ENCODE results near the gene MYLK. TPM values are rescaled to one million over a fixed set of nuclear protein-coding genes. Genes with fewer than 3 reads are reported as not detected.

MYLK gene
- total and polyA plus RNA-seq, 2 donors (not counting 1 experiment from before 2014, with no cell fraction given) = 0.51 TPM; not detected in 1

DNA sequence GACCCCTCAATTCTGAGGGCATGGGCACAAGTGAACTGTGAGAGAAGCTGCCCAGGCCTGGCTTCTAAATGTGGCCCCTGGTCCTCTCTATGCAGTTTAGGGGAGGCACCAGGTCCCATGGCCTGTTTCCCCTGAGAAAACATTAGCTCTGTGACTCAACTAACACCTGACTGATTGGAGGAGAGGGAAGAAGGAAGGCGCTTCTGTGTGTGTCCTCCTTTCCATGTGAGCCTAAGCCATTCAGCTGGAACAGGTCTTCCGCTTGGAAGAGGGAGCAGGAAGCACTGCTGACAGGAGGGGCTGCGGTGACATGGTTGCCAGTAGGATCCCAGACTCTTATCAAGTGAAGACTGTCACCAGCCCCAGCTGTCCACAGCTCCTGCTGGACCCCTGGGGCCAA lies 79.5 kb downstream of the MYLK start:
- H3K9me3 Mint-ChIP-seq (ENCODE audit: insufficient read depth) = no peaks in the 10 kb centered on the region
- no peaks in the 10 kb centered on the region for H3K4me1 Mint-ChIP-seq
- POLR2A ChIA-PET = no interaction called here
- Histone ChIP-seq H3K9me3 (ENCODE audit: control extremely low read depth in 1 of 3, control insufficient read depth in 2 of 3, insufficient read depth in 1 of 3, low read length in 2 of 3) (no peaks in the 10 kb centered on the region), H3K4me3 (ENCODE audit: control extremely low read depth in 1 of 5, extremely low read depth in 1 of 5, insufficient read depth in 1 of 5, low read depth in 2 of 5, low read length in 4 of 5) (no peak overlapping the region), H3K36me3 (replicated peaks in 1 of 2; ENCODE audit: control extremely low read depth in 1 of 2, control insufficient read depth in 1 of 2, extremely low read depth in 1 of 2, insufficient read depth in 2 of 2, low read length in 1 of 2) (no peaks in the 10 kb centered on the region), H3K27ac (ENCODE audit: low read length in 2 of 2) (no peak overlapping the region), H2AFZ (ENCODE audit: insufficient read depth, low read depth, low read length, poor library complexity, severe bottlenecking) (no peak overlapping the region), H3K4me1 (ENCODE audit: control insufficient read depth in 2 of 2, insufficient read depth in 2 of 2, low read length in 2 of 2) (no peaks in the 10 kb centered on the region), H3K9ac (ENCODE audit: low read length) (no peak overlapping the region), H3K4me2 (replicated peaks; ENCODE audit: low read depth, low read length, poor library complexity, severe bottlenecking) (no peak overlapping the region), H3K79me2 (ENCODE audit: control insufficient read depth, insufficient read depth, low read length) (no peaks in the 10 kb centered on the region), H3K27me3 (replicated peaks in 1 of 4; ENCODE audit: control extremely low read depth in 1 of 4, control insufficient read depth in 3 of 4, insufficient read depth in 4 of 4, low read length in 3 of 4) (no peaks in the 10 kb centered on the region), H4K20me1 (ENCODE audit: control insufficient read depth, insufficient read depth, low read length, poor library complexity, severe bottlenecking) (no peaks in the 10 kb centered on the region)
- DNase-seq (no peak), ATAC-seq (ENCODE audit: low read depth) (no peak)
- no peak for TF ChIP-seq EZH2 (IDR thresholded peaks at IDR 0.05; ENCODE audit: borderline replicate concordance, insufficient read depth, low read depth, low read length, poor library complexity, severe bottlenecking)
- no peak for TF ChIP-seq CTCF (IDR thresholded peaks at IDR 0.05)
- intact Hi-C loops (cut with micrococcal nuclease) = no loop called here
- H3K27me3 Mint-ChIP-seq = no peaks in the 10 kb centered on the region
- no peak overlapping the region for H3K27ac Mint-ChIP-seq
- WGBS (ENCODE audit: insufficient coverage) = 93% methylated on average over 3 of the region's 3 CpGs
- CTCF ChIA-PET = no interaction called here
- H3K4me3 Mint-ChIP-seq = no peak overlapping the region

DNA sequence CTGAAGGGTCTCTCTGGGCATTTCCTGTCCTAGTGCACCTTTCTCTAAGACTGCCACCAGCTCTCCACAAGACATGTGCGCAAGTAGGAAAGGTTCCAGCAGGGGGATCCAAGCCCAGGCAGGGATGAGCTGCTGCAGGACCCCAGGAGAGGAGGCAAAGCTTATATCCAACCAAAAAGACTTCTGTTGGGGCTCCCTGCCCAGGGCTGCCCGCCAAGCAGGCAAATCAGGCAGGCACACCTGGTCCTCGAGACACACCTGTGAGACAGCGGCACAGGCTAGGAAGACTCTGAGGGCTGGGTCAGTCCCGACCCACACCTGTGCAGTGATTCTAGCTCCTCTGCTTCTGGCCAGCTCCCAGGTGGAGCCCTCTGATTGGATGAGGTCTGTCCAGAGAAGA lies 80.6 kb downstream of the MYLK start:
- Histone ChIP-seq H3K9ac (ENCODE audit: low read length) (no peak overlapping the region), H3K36me3 (replicated peaks in 1 of 2; ENCODE audit: control extremely low read depth in 1 of 2, control insufficient read depth in 1 of 2, extremely low read depth in 1 of 2, insufficient read depth in 2 of 2, low read length in 1 of 2) (no peaks in the 10 kb centered on the region), H3K4me2 (replicated peaks; ENCODE audit: low read depth, low read length, poor library complexity, severe bottlenecking) (no peak overlapping the region), H3K9me3 (ENCODE audit: control extremely low read depth in 1 of 3, control insufficient read depth in 2 of 3, insufficient read depth in 1 of 3, low read length in 2 of 3) (no peaks in the 10 kb centered on the region), H3K79me2 (ENCODE audit: control insufficient read depth, insufficient read depth, low read length) (no peaks in the 10 kb centered on the region), H3K4me1 (ENCODE audit: control insufficient read depth in 2 of 2, insufficient read depth in 2 of 2, low read length in 2 of 2) (no peaks in the 10 kb centered on the region), H4K20me1 (ENCODE audit: control insufficient read depth, insufficient read depth, low read length, poor library complexity, severe bottlenecking) (no peaks in the 10 kb centered on the region), H2AFZ (ENCODE audit: insufficient read depth, low read depth, low read length, poor library complexity, severe bottlenecking) (no peak overlapping the region), H3K27me3 (replicated peaks in 1 of 4; ENCODE audit: control extremely low read depth in 1 of 4, control insufficient read depth in 3 of 4, insufficient read depth in 4 of 4, low read length in 3 of 4) (no peaks in the 10 kb centered on the region), H3K4me3 (ENCODE audit: control extremely low read depth in 1 of 5, extremely low read depth in 1 of 5, insufficient read depth in 1 of 5, low read depth in 2 of 5, low read length in 4 of 5) (no peak overlapping the region), H3K27ac (ENCODE audit: low read length in 2 of 2) (no peak overlapping the region)
- intact Hi-C loops (cut with micrococcal nuclease) = no loop called here
- no peaks in the 10 kb centered on the region for H3K4me1 Mint-ChIP-seq
- H3K27me3 Mint-ChIP-seq = no peaks in the 10 kb centered on the region
- H3K9me3 Mint-ChIP-seq (ENCODE audit: insufficient read depth) = no peaks in the 10 kb centered on the region
- no peak overlapping the region for H3K27ac Mint-ChIP-seq
- ChIA-PET CTCF (no interaction called here), POLR2A (no interaction called here)
- TF ChIP-seq EZH2 (IDR thresholded peaks at IDR 0.05; ENCODE audit: borderline replicate concordance, insufficient read depth, low read depth, low read length, poor library complexity, severe bottlenecking) = no peak
- TF ChIP-seq CTCF (IDR thresholded peaks at IDR 0.05) = no peak
- DNase-seq (no peak), ATAC-seq (ENCODE audit: low read depth) (no peak)
- H3K4me3 Mint-ChIP-seq = no peak overlapping the region
- 66% methylated on average over 5 of the region's 5 CpGs for WGBS (ENCODE audit: insufficient coverage)

Data from B cell (primary cell).